Small intestine (tissue), 7 donors: ENCODE measurements around the gene C1orf115. TPM values are rescaled to one million over a fixed set of nuclear protein-coding genes. Genes with fewer than 3 reads are reported as not detected.
"Not testable (repeated sequence)": the region's sequence is repeated elsewhere in the genome, so short reads cannot be mapped to it uniquely, and the experiment has no call there.

Source experiments
- DNase-seq, 2 donors: peaks; one replicate each; pipeline versions ENCODE4 v3.0.0 to v3.0.0-alpha.2; 2013
- FAIRE-seq: peaks from 2 replicates; lab custom pipeline; 2012; peaks lifted over from hg19 to GRCh38; lab: Jason Lieb, UNC
- H3K27ac ChIP-seq, 3 donors: one replicate each; pipeline ENCODE4 v1.5.1; 2013; ENCODE audit warnings: low read length in 2 of 3, mild to moderate bottlenecking in 2 of 3, control low read depth in 1 of 3, inconsistent platforms in 1 of 3, low read depth in 1 of 3, moderate library complexity in 1 of 3
- H3K27me3 ChIP-seq, 3 donors: one replicate each; pipeline ENCODE4 v1.6.1; 2013; ENCODE audit warnings: low read length in 3 of 3, inconsistent platforms in 1 of 3; ENCODE audit not compliant: control insufficient read depth in 3 of 3, insufficient read depth in 3 of 3
- H3K36me3 ChIP-seq, 3 donors: one replicate each; pipeline ENCODE4 v1.6.1; 2013; ENCODE audit warnings: low read length in 3 of 3, inconsistent platforms in 1 of 3, low read depth in 1 of 3, mild to moderate bottlenecking in 1 of 3, moderate library complexity in 1 of 3; ENCODE audit not compliant: control insufficient read depth in 3 of 3, insufficient read depth in 2 of 3
- H3K4me1 ChIP-seq, 3 donors: one replicate each; pipeline ENCODE4 v1.6.1; 2013; ENCODE audit warnings: low read length in 2 of 3, inconsistent platforms in 1 of 3, low read depth in 1 of 3, mild to moderate bottlenecking in 1 of 3, moderate library complexity in 1 of 3; ENCODE audit not compliant: control insufficient read depth in 3 of 3, insufficient read depth in 2 of 3
- H3K4me3 ChIP-seq, 3 donors: one replicate each; pipeline ENCODE4 v1.5.1; 2013; ENCODE audit warnings: low read length in 3 of 3, control low read depth in 1 of 3, inconsistent platforms in 1 of 3, low read depth in 1 of 3, mild to moderate bottlenecking in 1 of 3, moderate library complexity in 1 of 3
- H3K9me3 ChIP-seq, 2 donors: one replicate each; pipeline ENCODE4 v1.6.1; 2013; ENCODE audit warnings: low read depth in 1 of 2, low read length in 1 of 2; ENCODE audit not compliant: control insufficient read depth in 2 of 2, insufficient read depth in 1 of 2
- WGBS, 3 donors: extraction: QIAGEN DNeasy Blood & Tissue Kit; methylation state at CpG; one replicate each; pipeline ENCODE4 v1.1.7; 2013; 5-methylcytosine and 5-hydroxymethylcytosine counted together
- polyA plus RNA-seq, 4 donors: library from polyadenylated mRNA; stranded (reverse) in 3 of 4; unstranded in 1 of 4; fragments of 200-250 nt in 3 of 4; fragments of 120-200 nt in 1 of 4; gene quantifications; one replicate each; pipeline versions ENCODE4 v1.2.1 to v1.2.3, GENCODE V29; 2013
- donor health status: healthy with polysubstance abuse.
- donor health status: control.
- donor health status: control.
- donor health status: Bipolar disorder and iron deficiency.
- donor health status: healthy.

Gene C1orf115
- polyA plus RNA-seq, 4 donors: 60.5 to 456 (median 232) TPM

DNA sequence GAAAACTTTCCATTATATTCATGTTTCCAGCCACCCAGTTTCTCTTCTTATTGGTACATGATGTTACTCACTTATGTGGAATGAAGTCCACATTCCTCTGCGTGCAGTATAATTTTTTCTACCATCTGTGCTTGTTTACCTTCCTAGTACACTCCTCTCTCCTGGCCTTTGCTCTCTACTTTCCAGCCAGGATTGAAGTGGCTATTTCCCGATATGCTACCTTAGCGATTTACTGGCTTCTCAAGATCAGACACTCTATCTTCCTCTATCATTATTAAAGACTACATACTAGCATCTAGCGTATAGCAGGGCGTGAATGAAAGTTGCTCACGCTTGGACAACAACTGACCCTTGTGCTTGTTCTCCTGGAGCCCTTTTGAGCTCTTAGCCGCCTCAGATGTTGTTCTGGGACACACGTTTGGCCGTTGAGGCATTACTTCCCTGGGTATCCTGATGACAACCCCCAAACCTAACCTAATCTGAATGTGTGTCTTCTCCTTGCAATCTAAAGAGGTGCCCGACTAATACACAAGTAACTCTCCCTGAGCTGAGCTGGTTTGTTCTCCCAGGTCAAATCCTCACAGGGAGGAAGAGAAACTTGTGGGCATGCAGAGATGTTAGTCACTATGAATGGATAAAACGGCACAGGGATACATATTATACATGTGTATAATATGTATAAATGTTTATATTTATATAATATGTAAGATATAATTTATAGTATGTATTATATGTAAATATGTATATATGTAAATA is 44.6 kb downstream of the C1orf115 start:
- H3K36me3 ChIP-seq: no peaks in the 10 kb centered on the region
- DNase-seq (peak; percentile 88 to 96), FAIRE-seq (peak; percentile 44)
- no peaks in the 10 kb centered on the region for H3K27me3 ChIP-seq
- WGBS, 3 donors: 16 to 52% (median 29%) methylated on average over 11 of the region's 11 CpGs
- H3K27ac ChIP-seq: peak overlapping the region; percentile 70 to 76 (median 75)
- H3K9me3 ChIP-seq: no peaks in the 10 kb centered on the region
- no peak overlapping the region for H3K4me3 ChIP-seq
- H3K4me1 ChIP-seq: peaks cover 2 to 21% (median 3%) of the 10 kb centered on the region in 3 donors

DNA sequence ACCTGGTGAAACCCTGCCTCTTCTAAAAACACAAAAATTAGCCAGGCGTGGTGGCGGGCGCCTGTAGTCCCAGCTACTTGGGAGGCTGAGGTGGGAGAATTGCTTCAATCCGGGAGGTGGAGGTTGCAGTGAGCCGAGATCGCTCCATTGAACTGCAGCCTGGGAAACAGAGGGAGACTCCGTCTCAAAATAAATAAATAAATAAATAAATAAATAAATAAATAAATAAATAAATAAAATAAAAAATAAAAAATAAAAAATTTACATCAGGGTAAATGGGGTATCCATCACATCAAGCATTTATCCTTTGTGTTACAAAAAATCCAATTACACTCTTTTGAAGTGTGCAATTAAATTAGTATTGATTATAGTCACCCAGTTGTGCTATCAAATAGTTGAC is 46.1 kb downstream of the C1orf115 start:
- not testable (repeated sequence) for H3K9me3 ChIP-seq, H3K27ac ChIP-seq, H3K4me3 ChIP-seq, H3K36me3 ChIP-seq, DNase-seq, H3K27me3 ChIP-seq, FAIRE-seq
- H3K4me1 ChIP-seq: peaks cover 2 to 21% (median 3%) of the 10 kb centered on the region in 3 donors
- WGBS, 3 donors: 92 to 98% (median 97%) methylated on average over 7 of the region's 7 CpGs

DNA sequence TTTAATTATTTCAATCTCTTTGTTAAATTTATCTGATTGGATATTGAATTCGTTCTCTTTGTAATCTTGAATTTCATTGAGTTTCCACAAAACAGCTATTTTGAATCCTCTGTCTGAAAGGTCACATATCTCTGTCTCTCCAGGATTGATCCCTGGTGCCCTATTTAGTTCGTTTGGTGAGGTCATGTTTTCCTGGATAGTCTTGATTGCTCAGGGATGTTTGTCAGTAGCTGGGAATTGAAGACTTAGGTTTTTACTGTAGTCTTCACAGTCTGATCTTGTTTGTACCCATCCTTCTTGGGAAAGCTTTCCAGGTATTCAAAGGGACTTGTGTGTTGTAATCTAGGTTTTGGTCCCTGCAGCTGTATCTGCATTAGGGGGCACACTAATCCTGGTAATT is 51.2 kb downstream of the C1orf115 start:
- FAIRE-seq: no peak
- no peaks in the 10 kb centered on the region for H3K36me3 ChIP-seq
- WGBS, 3 donors: 47 to 64% (median 53%) methylated on average over 2 of the region's 2 CpGs

DNA sequence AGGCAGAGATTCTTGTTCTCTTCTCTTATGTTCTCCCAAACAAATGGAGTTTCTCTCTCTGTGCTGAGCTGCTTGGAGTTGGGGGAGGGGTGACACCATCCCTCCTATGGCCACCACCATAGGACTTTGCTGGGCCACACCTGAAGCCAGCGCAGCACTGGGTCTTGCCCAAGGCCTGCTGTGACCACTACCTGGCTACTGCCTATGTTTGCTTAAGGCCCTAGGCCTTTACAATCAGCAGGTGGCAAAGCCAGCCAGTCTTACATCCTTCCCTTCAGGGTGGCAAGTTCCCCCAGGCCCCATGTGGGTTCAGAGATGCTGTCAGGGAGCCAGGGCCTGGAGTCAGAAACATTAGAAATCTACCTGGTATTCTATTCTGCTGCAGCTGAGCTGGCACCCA is 51.7 kb downstream of the C1orf115 start:
- H3K36me3 ChIP-seq: no peaks in the 10 kb centered on the region
- no peak overlapping the region for H3K27ac ChIP-seq
- 97 to 100% (median 100%) methylated on average over 1 of the region's 1 CpG for WGBS, 3 donors
- no peak overlapping the region for H3K4me3 ChIP-seq
- no peaks in the 10 kb centered on the region for H3K27me3 ChIP-seq
- no peaks in the 10 kb centered on the region for H3K9me3 ChIP-seq
- DNase-seq: no peak
- H3K4me1 ChIP-seq: peaks cover 0 to 4% (median 3%) of the 10 kb centered on the region in 3 donors
- FAIRE-seq: no peak

More for the DNA sequence above, 51.2 kb downstream of the C1orf115 start:
- no peaks in the 10 kb centered on the region for H3K9me3 ChIP-seq
- H3K4me3 ChIP-seq: no peak overlapping the region
- H3K4me1 ChIP-seq: peaks cover 0 to 4% (median under 1%) of the 10 kb centered on the region in 3 donors
- H3K27me3 ChIP-seq: no peaks in the 10 kb centered on the region
- no peak overlapping the region for H3K27ac ChIP-seq
- DNase-seq: no peak

DNA sequence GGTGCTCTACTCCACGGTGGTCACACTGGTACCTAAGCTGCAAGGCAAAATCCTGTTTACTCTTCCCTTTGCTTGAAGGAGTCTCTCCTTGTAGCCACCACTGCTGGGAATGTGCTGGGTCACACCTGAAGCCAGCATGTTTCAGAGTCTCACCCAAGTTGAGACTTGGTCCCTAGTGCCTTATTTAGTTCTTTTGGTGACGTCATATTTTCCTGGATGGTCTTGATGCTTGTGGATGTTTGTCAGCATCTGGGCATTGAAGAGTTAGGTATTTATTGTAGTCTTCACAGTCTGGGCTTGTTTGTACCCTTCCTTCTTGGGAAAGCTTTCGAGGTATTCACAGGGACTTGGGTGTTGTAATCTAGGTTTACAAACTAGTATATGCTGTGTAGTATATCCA is 52.4 kb downstream of the C1orf115 start:
- DNase-seq (no peak), FAIRE-seq (no peak)
- H3K27me3 ChIP-seq: no peaks in the 10 kb centered on the region
- H3K4me1 ChIP-seq: peaks cover 0 to 6% (median 4%) of the 10 kb centered on the region in 3 donors
- WGBS, 3 donors: 81 to 90% (median 87%) methylated on average over 3 of the region's 3 CpGs
- no peak overlapping the region for H3K27ac ChIP-seq
- no peaks in the 10 kb centered on the region for H3K36me3 ChIP-seq
- no peak overlapping the region for H3K4me3 ChIP-seq
- H3K9me3 ChIP-seq: no peaks in the 10 kb centered on the region

DNA sequence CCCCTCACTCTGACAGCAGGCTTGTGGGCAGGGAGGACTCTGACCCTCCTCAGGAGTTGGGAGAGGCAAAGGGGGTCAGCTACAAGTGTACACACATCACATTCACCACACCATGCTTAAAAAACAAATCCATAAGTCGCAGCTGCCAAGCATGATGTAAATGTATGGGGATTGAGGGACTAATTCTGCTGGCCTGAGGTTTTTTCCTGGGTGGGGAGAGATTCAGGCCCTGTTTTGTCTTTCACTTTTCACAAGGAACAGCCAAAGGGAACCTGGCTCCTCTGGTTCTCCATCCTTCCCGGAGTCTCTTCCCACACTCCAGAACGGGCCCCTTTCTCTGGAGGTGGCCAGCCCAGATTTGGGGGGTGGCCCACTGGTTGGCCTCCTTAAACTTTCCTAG is 56.7 kb downstream of the C1orf115 start:
- DNase-seq (no peak), FAIRE-seq (no peak)
- Histone ChIP-seq H3K4me3 (no peak overlapping the region), H3K4me1 (peaks cover 0 to 25% (median 4%) of the 10 kb centered on the region in 3 donors), H3K27ac (no peak overlapping the region), H3K9me3 (no peaks in the 10 kb centered on the region), H3K27me3 (no peaks in the 10 kb centered on the region), H3K36me3 (peaks cover 0 to 2% (median 0%) of the 10 kb centered on the region in 3 donors)
- WGBS, 3 donors: 77 to 86% (median 86%) methylated on average over 3 of the region's 3 CpGs

DNA sequence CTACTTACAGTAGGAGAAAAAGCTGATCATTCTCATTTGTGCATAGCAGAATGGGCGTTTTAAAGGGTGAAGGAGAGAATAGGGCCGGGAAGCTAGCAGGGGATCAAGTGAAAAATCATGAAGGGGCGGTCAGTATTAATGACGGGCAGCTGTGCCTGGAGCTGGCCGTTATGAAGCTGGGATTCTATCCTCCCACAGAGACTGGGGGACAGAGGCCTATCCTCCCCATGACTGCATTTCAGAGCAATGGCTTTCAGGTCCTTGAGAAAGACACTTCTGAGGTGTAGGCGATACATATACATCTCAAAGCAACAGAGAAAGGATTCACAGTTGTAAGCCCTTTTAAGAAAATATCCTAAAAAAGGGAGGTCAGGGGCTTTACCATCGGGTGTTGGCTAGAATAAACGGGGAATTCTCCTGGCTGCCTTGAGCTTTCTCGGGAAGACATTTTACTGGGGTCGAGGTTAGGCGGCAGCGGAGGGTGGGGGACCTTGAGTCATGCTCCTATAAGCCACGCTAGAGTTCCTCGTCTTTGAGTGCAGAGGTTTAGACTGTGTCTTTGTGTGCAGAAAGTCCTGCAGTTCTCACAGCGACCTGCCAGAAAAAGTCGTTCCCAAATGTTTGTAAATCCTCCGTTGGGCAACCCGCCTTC is 57.4 kb downstream of the C1orf115 start:
- H3K27ac ChIP-seq: peak overlapping the region; percentile 84 to 97 (median 92)
- no peaks in the 10 kb centered on the region for H3K27me3 ChIP-seq
- peaks cover 0 to 6% (median 0%) of the 10 kb centered on the region in 3 donors for H3K36me3 ChIP-seq
- WGBS, 3 donors: 16 to 22% (median 20%) methylated on average over 18 of the region's 18 CpGs
- H3K9me3 ChIP-seq: no peaks in the 10 kb centered on the region
- FAIRE-seq (no peak), DNase-seq (no peak)
- peaks cover 0 to 30% (median 4%) of the 10 kb centered on the region in 3 donors for H3K4me1 ChIP-seq
- peak overlapping the region in 2 of 3 donors; percentile 77 to 85 for H3K4me3 ChIP-seq

DNA sequence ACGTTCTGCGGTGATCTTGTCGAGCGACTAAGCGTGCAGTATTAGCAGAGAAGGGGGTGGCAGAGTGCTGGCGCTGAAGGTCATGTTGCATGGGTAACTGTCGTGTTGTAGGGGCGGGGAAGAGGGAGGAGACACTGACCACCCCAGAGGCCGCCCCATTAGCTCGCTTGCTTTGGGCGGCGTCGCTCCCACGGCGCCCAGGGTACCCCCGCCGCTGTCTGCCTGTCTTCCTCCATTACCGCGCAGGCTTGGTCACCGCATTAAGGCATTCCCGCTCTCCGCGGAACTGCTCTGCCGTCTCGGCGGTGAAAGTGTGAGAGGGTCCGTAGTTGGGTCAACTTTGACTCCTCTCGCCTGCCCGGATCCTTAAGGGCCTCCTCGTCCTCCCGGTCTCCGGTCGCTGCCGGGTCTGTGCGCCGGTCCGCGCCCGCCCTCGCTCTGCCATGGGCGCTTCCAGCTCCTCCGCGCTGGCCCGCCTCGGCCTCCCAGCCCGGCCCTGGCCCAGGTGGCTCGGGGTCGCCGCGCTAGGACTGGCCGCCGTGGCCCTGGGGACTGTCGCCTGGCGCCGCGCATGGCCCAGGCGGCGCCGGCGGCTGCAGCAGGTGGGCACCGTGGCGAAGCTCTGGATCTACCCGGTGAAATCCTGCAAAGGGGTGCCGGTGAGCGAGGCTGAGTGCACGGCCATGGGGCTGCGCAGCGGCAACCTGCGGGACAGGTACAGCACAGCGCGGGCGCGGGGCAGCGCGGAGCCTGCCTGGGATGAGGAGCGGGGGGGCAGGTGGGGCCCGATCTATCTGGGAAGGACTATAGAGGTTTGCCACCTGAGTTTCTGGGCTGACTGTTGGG is 58.1 kb downstream of the C1orf115 start, which contains the start of gene MTARC2:
TSS of gene MTARC2 (plus strand) at position 234 of the 846 bp plus-strand sequence. CDS start at position 444, 210 bp downstream.
- H3K27me3 ChIP-seq: no peaks in the 10 kb centered on the region
- no peaks in the 10 kb centered on the region for H3K9me3 ChIP-seq
- FAIRE-seq (no peak), DNase-seq (peak; percentile 85 to 89)
- H3K4me3 ChIP-seq: peak within 1 kb of the TSS; percentile 65 to 85 (median 77)
- WGBS, 3 donors: 2 to 3% (median 2%) methylated on average over 68 to 77 of the region's 77 CpGs
- H3K36me3 ChIP-seq: peaks cover 0 to 11% (median 0%) of the 10 kb centered on the region in 3 donors
- peak within 1 kb of the TSS; percentile 84 to 97 (median 92) for H3K27ac ChIP-seq
- H3K4me1 ChIP-seq: peaks cover 0 to 30% (median 4%) of the 10 kb centered on the region in 3 donors
